Ramos (cell line): ENCODE results near the gene RNF214.

Experiments used
- in situ Hi-C: fragments of 300-500 bp; cut with MboI; formaldehyde crosslinking; loops from one replicate; pipeline ENCODE4 v1.14.3; 2022; ENCODE audit warnings: low sequenced_read_pairs; ENCODE audit not compliant: unreplicated experiment

The RNF214 gene

DNA sequence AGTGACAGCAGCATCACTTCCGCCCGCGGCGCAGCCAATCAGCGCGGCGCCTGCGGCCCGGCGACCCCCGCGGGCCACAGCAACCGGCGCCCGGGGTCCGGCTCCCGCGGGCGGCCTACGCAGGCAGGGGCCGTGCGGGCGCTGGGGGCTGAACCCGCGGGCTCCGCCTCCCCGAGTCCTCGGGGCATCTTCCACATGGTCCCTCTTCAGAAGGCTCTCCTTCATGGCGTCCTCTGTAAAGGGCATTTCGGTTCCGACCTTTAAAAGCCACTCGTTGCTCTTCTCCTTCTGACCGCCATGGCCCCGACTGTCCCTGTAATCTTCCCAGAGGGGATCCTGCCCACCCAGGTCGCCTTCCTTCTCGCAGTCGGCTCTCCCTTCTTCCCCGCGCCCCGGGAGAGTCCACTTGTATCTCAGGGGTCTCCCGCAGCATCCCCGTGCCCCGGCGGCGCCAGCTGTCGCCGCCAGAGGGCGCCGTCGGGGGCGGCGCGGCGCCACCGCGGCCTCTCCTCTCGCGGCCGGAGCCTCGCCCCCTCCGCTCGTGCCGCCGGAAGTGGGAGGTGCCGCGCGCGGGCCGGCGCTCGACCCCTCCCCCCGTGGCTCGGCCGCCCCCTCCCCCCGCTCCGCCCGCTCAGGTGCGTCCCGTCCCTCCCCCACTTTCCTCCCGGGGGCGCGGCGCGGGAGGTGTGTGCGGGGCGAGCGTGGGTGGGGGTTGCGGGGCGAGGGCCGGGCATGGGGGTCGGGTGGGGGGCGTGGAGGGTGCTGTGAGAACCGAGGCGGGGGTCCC is at the start of gene RNF214:
TSS of gene RNF214 (plus strand) at position 580 of the 787 bp plus-strand sequence. CDS start 1,602 bp downstream, outside the sequence.
- in situ Hi-C loops: no loop called here

DNA sequence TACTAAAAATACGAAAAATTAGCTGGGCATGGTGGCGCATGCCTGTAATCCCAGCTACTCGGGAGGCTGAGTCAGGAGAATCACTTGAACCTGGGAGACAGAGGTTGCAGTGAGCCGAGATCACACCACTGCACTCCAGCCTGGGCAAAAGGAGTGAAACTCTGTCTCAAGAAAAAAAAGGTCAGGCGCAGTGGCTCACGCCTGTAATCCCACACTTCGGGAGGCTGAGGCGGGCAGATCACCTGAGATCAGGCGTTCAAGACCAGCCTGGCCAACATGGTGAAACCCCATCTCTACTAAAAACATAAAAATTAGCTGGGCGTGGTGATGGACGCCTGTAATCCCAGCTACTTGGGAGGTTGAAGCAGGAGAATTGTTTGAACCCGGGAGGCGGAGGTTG is 49.3 kb upstream of the RNF214 start:
- in situ Hi-C loops: loop anchor here (5.0 kb wide), 1 partner anchor 44 kb away; no protein-coding TSS in a partner anchor

DNA sequence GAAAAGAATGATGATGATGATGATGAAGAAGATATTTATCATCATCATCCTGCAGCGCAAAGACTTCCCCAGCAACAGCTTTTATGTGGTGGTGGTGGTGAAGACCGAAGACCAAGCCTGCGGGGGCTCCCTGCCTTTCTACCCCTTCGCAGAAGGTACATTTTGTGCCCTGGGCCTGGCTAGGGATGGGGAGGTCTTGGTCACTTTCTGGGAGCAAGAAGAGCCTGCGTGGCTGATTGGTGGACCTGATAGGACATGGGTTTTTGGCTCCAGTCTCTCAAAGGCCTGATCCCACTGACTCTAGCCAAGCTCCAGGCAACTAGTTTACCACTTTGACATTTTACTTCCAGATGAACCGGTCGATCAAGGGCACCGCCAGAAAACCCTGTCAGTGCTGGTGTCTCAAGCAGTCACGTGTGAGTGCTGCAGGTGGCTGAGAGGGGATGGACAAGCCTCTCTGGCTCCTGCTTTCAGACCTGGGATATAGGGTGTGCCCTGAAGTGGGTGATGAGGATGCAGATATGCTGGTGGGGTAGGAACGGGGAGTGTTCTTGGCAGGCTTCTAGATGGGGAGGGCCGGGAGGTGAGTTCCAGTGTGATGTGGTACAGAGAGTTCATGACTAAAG is 48.6 kb upstream of the RNF214 start:
- in situ Hi-C loops: loop anchor here (5.0 kb wide), 1 partner anchor 43 kb away; no protein-coding TSS in a partner anchor

DNA sequence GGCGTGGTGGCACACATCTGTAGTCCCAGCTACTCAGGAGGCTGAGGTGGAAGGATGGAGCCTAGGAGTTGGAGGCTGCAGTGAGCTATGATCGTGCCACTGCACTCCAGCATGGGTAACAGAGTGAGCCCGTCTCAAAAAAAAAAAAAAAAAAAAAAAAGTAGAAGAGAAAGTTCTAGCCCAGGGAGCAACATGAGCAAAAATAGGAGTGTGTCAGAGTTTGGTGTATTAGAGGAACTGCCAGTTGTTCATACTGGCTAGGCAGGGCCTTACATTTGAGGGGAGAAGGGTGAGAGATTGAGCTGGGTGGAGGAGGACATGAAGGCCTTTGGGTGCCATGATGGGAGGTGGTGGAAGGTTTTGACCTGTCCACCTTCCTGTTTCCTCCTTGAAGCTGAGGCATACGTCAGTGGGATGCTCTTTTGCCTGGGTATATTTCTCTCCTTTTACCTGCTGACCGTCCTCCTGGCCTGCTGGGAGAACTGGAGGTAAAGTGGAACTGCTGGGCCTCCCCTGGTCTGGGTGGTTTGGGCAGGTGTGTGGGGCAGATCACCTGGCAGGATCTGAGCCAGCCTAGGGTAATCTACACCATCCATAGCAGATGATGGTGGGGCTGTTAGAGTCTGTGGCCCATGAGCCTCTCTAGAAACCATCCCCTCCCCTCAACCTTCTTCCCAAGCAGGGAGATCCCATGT is 46.6 kb upstream of the RNF214 start:
- in situ Hi-C loops: no loop called here

DNA sequence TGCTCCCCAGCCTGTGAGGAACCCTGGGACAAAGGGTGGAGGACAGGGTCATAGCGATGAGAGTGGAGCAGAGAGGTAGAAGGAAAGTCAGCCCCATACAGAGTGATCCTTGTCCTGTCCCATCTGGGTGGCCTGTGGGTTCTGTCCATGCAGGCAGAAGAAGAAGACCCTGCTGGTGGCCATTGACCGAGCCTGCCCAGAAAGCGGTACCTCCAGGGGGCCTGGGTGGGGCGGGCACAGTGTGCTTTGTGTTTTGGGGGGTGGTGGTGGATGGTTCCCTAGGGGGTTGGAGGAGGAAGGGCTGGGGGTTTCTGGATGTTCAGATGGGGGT is 46.1 kb upstream of the RNF214 start:
- in situ Hi-C loops: no loop called here

DNA sequence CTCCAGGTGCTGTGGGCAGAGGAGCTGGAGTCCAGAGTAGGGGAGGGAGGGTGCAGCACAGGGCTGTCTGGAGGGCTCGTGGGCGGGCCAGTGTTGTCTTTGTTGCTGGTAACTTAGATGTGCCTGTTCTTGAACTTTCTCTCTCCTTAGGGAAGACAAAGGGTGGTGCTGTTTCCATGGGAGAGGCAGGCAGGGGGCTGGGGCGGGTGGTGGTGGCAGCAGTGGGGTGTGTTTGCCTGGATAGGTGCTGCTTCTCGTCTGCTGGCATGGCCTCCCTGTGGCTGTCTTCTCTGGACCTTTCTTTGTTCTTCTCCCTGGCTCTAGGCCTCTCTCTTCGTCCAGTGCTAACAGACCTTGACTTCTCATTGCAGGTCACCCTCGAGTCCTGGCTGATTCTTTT is 45.5 kb upstream of the RNF214 start:
- in situ Hi-C loops: no loop called here

DNA sequence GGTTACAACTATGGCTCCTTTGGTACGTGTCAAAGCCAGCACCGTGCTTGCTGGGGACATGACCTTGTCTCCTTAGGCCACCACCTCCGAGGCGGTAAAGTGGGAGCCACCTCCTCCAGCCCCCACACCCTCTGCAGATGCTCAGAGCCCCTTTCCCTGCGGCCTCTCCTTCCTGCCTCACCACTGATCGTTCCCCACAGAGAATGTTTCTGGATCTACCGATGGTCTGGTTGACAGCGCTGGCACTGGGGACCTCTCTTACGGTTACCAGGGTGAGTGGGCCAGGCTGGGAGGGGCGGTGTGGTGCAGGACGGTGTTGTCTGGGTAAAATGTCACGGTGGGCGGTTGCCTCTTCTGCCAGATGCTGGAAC is 45.1 kb upstream of the RNF214 start:
- in situ Hi-C loops: no loop called here

DNA sequence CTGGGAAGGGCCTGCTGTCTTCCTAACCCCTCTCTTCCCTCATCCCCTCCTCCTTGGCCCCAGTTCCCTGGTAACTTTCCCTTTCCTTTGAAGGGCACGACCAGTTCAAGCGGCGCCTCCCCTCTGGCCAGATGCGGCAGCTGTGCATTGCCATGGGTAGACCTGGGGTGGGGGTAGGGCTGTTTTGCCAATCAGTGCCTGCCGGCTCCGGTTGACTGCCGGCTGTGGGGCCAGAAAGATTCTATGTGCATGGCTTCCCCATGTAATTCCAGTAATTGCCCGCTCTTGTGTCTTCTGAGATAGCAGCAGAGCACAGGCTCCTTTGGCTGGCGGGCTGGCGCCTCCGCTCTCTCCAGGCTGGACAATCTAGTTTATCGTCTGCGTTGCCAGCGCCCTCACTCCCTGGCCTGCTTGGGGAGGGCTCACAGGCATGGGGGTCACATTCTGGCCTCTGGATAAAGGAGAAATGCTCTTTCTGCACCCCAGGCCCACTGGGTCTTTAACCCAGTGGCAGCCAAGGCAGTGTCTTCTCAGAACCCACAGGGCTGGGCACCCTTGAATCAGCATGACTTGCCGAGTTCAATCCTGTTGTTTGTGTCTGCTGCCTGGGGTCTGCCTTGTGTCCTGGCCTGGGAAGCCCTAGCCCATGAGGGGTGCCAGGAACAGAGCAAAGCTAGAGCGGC is 44.5 kb upstream of the RNF214 start:
- in situ Hi-C loops: no loop called here

DNA sequence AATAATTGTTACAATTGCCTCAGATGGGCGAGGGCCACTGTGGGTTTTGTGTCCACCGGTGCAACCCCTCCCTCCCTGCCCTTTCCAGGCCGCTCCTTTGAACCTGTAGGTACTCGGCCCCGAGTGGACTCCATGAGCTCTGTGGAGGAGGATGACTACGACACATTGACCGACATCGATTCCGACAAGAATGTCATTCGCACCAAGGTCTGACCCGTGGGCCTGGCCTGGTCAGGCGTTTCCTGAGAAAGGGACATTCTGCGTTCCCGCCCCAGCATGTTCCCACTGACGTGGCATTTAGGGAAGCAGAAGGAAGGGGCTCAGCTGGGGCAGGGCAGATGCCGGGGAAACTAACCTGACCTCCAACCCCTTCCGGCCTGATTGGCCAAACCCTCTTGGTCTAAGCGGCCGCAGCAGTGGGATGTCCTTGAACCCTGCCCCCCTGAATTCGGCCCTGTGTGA is 43.8 kb upstream of the RNF214 start:
- in situ Hi-C loops: no loop called here

DNA sequence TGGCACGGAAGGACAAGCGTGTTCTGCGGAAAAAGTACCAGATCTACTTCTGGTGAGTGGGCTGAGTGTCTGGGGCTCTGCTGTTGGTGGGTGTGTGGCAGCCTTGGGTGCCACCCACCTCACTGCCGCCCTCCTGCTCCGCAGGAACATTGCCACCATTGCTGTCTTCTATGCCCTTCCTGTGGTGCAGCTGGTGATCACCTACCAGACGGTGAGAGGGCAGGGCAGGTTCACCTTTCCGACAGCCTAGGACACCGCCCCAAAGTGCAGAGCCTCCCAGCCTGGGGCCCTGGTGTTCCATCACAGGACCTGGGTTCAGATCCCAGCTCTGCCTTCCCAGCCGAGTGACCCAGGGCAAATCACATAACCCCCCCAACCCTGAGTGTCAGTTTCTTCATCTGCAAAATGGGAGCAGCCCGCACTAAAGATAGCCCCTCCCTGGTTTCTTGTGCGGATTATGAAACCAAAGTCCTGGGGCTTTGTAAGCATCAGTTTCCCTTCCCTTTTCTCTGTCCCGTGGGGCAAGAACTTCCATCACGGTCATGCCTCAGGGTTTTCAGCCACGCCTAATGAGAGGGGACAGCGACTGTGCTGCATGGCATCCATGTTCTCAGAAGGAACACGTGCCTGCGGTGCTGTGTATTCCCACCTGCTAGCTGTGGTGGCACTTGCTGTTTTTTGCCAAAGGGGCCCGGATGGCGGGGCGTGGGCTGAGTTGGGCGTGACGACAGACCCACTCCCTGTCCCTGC is 43.1 kb upstream of the RNF214 start:
- in situ Hi-C loops: no loop called here

DNA sequence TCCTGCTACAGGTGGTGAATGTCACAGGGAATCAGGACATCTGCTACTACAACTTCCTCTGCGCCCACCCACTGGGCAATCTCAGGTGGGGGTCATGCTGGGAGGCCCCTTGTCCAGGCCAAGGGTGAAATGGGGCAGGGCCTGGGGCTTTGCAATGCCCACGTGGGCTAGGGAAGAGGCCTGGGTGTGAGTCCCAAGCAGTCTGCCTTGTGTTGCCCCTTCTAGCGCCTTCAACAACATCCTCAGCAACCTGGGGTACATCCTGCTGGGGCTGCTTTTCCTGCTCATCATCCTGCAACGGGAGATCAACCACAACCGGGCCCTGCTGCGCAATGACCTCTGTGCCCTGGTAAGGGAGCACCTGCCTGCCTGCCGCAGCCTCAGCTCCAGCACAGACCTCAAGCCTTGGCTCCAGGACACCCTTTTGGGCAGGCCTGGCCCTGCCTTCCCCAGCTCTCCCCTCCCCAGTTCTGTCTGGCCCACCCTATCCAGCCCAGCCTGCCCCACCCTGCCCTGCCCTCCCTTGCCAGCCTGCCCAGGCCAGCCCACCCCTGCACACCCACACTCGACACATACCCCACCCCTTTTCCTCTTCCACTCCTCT is 42.4 kb upstream of the RNF214 start:
- in situ Hi-C loops: no loop called here

DNA sequence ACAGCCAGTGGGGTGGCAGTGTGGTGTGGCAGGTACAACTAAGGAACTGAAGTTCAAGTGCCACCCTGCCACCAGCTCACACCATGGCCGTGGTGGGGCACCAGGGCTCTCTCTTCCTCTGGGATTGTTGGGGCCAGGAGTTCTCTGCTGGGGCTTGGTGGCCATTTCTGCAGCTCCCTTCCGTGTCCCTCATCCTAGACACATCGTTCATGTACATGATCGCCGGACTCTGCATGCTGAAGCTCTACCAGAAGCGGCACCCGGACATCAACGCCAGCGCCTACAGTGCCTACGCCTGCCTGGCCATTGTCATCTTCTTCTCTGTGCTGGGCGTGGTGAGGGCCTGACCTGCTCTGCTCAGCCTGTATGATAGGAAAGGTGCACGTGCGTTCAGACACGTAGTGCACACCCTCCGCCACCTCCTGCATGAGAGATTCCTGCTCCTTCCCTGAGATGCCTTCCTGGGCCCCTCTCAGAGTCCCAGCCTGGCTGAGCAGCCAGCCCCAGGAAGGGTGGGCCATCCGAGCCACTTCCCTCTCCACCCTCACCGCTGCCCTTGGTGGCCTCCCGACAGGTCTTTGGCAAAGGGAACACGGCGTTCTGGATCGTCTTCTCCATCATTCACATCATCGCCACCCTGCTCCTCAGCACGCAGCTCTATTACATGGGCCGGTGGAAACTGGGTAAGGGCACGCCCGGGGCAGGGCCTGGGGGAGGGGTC is 40.6 kb upstream of the RNF214 start:
- in situ Hi-C loops: no loop called here

DNA sequence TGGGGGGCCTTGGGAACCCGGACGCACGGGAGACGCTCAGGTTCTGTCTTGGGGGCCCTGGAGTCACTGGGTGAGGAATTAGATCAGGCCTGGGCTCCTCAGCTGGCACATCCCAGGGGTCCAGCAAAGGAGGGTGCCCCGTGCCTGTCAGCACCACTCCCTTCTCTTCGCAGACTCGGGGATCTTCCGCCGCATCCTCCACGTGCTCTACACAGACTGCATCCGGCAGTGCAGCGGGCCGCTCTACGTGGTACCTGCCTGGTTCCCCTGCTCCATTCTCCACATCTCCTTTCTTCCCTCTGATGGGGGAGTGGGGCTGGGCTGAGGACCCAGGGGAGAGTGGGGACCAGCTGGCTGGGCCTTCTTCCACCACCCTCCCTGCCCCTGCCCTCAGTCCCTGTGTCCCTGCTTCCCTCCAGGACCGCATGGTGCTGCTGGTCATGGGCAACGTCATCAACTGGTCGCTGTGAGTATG is 40.0 kb upstream of the RNF214 start:
- in situ Hi-C loops: no loop called here

DNA sequence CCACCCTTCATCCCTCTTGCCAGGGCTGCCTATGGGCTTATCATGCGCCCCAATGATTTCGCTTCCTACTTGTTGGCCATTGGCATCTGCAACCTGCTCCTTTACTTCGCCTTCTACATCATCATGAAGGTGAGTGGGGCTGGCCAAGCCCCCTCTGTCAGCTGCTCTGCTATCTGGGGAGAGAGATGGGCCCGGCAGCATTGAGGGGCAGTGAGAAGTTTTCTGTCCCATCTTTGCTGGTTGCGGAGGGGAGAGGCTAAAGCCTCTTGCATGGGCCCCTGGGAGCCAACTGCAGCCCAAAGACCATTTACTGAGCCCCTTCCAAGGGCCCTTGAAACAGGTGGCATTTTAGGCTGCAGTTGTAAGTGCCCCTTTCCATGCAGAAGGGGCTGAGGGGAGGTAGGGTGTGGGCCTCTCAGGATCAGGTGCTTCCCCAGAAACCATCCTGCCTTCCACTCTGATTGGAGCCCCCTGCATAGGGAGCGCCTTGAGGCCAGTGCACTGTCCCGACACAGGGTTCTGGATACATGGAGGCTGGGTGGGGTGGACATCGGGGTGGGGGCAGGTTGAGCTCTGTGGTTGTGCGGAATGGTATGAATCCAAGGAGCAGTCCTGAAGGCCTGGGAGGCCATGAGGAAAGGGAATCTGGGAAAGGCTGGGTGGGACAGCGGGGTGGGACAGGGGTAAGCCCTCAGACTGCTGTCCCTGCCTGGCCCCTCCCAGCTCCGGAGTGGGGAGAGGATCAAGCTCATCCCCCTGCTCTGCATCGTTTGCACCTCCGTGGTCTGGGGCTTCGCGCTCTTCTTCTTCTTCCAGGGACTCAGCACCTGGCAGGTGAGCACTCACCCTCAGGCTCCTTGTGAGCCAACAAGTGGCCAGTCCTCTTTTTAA is 39.1 kb upstream of the RNF214 start:
- in situ Hi-C loops: no loop called here

DNA sequence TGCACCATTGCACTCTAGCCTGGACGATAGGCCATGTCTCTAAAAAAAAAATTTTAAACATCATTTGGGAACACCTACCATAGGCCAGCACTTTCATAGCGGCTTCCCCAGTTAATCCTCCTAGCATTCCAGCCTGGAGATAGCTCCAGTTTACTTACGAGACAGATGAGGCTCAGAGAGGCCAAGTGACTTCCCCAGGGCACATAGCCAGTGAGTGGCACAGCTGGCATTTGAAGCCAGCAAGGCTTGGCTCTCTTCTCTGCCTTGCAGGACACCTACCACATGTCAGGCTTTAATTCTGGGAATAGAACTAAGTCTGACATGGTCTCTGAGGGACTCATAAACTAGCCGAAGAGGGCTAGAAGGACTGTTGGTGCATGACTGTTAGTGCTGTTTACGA is 38.2 kb upstream of the RNF214 start:
- in situ Hi-C loops: no loop called here

DNA sequence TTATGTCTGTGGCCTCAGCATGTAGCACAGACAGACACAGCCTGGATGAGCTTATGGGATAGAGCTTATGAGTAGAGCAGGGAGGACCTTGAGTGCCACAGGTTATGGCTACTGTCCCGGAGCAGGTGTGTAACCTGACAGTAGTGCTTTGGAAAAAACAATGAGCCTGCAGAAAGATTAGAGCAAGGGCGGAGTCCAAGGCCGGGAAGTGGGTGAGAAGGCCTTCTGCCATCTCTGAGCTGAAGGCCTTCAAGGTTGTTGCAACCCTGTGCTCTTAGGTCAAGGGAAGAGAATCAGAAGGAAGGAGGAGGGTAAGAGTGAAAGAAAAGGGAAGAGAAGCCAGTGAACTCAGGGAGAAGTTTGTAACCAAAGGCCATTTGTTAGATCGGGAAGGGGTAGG is 37.2 kb upstream of the RNF214 start:
- in situ Hi-C loops: no loop called here

DNA sequence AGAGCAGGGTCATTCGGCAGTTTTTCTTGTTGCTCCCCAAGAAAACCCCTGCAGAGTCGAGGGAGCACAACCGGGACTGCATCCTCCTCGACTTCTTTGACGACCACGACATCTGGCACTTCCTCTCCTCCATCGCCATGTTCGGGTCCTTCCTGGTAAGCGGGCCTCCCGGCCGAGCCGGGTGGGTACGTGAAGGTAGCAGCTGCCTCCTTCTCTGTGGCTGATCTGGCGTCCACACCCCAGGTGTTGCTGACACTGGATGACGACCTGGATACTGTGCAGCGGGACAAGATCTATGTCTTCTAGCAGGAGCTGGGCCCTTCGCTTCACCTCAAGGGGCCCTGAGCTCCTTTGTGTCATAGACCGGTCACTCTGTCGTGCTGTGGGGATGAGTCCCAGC is 36.7 kb upstream of the RNF214 start:
- in situ Hi-C loops: no loop called here

DNA sequence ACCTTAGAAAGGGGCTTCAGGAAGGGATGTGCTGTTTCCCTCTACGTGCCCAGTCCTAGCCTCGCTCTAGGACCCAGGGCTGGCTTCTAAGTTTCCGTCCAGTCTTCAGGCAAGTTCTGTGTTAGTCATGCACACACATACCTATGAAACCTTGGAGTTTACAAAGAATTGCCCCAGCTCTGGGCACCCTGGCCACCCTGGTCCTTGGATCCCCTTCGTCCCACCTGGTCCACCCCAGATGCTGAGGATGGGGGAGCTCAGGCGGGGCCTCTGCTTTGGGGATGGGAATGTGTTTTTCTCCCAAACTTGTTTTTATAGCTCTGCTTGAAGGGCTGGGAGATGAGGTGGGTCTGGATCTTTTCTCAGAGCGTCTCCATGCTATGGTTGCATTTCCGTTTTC is 35.5 kb upstream of the RNF214 start:
- in situ Hi-C loops: no loop called here
